H1 (cell line): ENCODE data around the gene TMCC1. TPM values are rescaled to one million over a fixed set of nuclear protein-coding genes. Genes with fewer than 3 reads are reported as not detected.

Experiments
- CTCF ChIA-PET: fragments of 300-600 bp; sonication (Branson Sonifier 250); formaldehyde crosslinking; loops from one replicate; lab custom pipeline; 2021; ENCODE audit not compliant: partially characterized antibody; lab: Charles Lee
- POLR2A ChIA-PET: fragments of 300-600 bp; sonication (Branson Sonifier 250); formaldehyde crosslinking; loops from one replicate; lab custom pipeline; 2021; ENCODE audit warnings: inconsistent platforms; ENCODE audit not compliant: partially characterized antibody; lab: Charles Lee
- DNase-seq, 2 experiments: peaks; one replicate each; pipeline versions ENCODE4 v3.0.0 to v3.0.0-alpha.2; 2010 to 2022; ENCODE audit warnings: low spot score in 2 of 2, low read depth in 1 of 2, mixed read lengths in 1 of 2
- FAIRE-seq: peaks from 2 replicates; lab custom pipeline; 2011; peaks lifted over from hg19 to GRCh38; lab: Jason Lieb, UNC
- H2AFZ ChIP-seq: 2 replicates; pipeline ENCODE4 v1.8.1; 2012; ENCODE audit warnings: low read length, inconsistent platforms
- H2AK5ac ChIP-seq: 2 replicates; pipeline ENCODE4 v1.6.1; 2013; ENCODE audit warnings: low read depth, low read length
- H2BK120ac ChIP-seq: replicated peaks from 2 replicates; pipeline ENCODE3; 2013; ENCODE audit warnings: low read depth, low read length, inconsistent platforms
- H2BK12ac ChIP-seq: 2 replicates; pipeline ENCODE4 v1.6.1; 2013; ENCODE audit warnings: low read depth, low read length
- H2BK15ac ChIP-seq: 2 replicates; pipeline ENCODE4 v1.6.1; 2013; ENCODE audit warnings: low read length
- H2BK20ac ChIP-seq: 2 replicates; pipeline ENCODE4 v1.6.1; 2013; ENCODE audit warnings: low read length
- H2BK5ac ChIP-seq: 2 replicates; pipeline ENCODE4 v1.6.1; 2013; ENCODE audit warnings: low read depth, low read length
- H3K14ac ChIP-seq: 2 replicates; pipeline ENCODE4 v1.6.1; 2013; ENCODE audit warnings: inconsistent platforms; ENCODE audit not compliant: insufficient read length
- H3K18ac ChIP-seq: 2 replicates; pipeline ENCODE4 v1.6.1; 2013; ENCODE audit warnings: low read length; ENCODE audit errors: extremely low read depth
- H3K23ac ChIP-seq: 2 replicates; pipeline ENCODE4 v1.6.1; 2013; ENCODE audit warnings: inconsistent platforms; ENCODE audit not compliant: insufficient read length
- H3K23me2 ChIP-seq: 2 replicates; pipeline ENCODE4 v1.6.1; 2013; ENCODE audit warnings: low read depth, low read length
- H3K27ac ChIP-seq: 2 replicates; pipeline ENCODE4 v1.6.1; 2011; ENCODE audit warnings: low read depth, low read length, inconsistent platforms
- H3K27me3 ChIP-seq, 4 experiments: replicated peaks in 1 of 4; 1 replicate in 1 of 4; 2 replicates in 3 of 4; pipeline versions ENCODE4 v1.6.1 to v1.8.1; 2011 to 2013; ENCODE audit warnings: low read length in 3 of 4, mild to moderate bottlenecking in 3 of 4, inconsistent platforms in 2 of 4, mixed read lengths in 2 of 4, moderate library complexity in 1 of 4; ENCODE audit not compliant: control insufficient read depth in 3 of 4, insufficient read depth in 3 of 4; ENCODE audit errors: extremely low read depth in 1 of 4
- H3K36me3 ChIP-seq, 4 experiments: 2 replicates each; pipeline versions ENCODE4 v1.6.1 to v1.8.1; 2011 to 2013; ENCODE audit warnings: mild to moderate bottlenecking in 4 of 4, low read length in 3 of 4, moderate library complexity in 2 of 4, control low read depth in 1 of 4, inconsistent platforms in 1 of 4; ENCODE audit not compliant: insufficient read depth in 4 of 4, control insufficient read depth in 2 of 4
- H3K4ac ChIP-seq: replicated peaks from 2 replicates; pipeline ENCODE3; 2013; ENCODE audit warnings: low read length, low read depth, mixed read lengths, inconsistent platforms; ENCODE audit not compliant: insufficient read length
- H3K4me1 ChIP-seq, 4 experiments: replicated peaks in 1 of 4; 1 replicate in 1 of 4; 2 replicates in 3 of 4; pipeline versions ENCODE4 v1.6.1 to v1.8.1; 2011 to 2013; ENCODE audit warnings: low read length in 3 of 4, inconsistent platforms in 2 of 4, mixed read lengths in 1 of 4; ENCODE audit not compliant: insufficient read depth in 4 of 4, control insufficient read depth in 3 of 4
- H3K4me2 ChIP-seq, 2 experiments: 2 replicates each; pipeline versions ENCODE4 v1.6.1 to v1.8.1; 2011 to 2013; ENCODE audit warnings: low read depth in 2 of 2, low read length in 2 of 2, control low read depth in 1 of 2, inconsistent platforms in 1 of 2, mild to moderate bottlenecking in 1 of 2; ENCODE audit not compliant: insufficient read depth in 1 of 2
- H3K4me3 ChIP-seq, 4 experiments: fragments of 200-600, 300-600 bp in 1 of 4; sonication (generic), shearing (Covaris generic), sonication (Bioruptor Twin) in 1 of 4; 2 replicates each; pipeline versions ENCODE4 v1.5.1 to v1.8.1; 2011 to 2016; ENCODE audit warnings: low read length in 4 of 4, low read depth in 3 of 4, control low read depth in 2 of 4, inconsistent platforms in 2 of 4, mild to moderate bottlenecking in 2 of 4, mixed read lengths in 1 of 4, moderate library complexity in 1 of 4; ENCODE audit not compliant: insufficient read depth in 2 of 4; ENCODE audit errors: extremely low read depth in 1 of 4
- H3K56ac ChIP-seq: replicated peaks from 2 replicates; pipeline ENCODE3; 2013; ENCODE audit warnings: low read depth, mild to moderate bottlenecking, mixed read lengths, low read length, inconsistent platforms; ENCODE audit not compliant: insufficient read length
- H3K79me1 ChIP-seq: 2 replicates; pipeline ENCODE4 v1.6.1; 2013; ENCODE audit warnings: low read depth, low read length, control low read depth
- H3K79me2 ChIP-seq, 2 experiments: 2 replicates each; pipeline versions ENCODE4 v1.6.1 to v1.8.1; 2012 to 2013; ENCODE audit warnings: low read length in 2 of 2, mild to moderate bottlenecking in 2 of 2, inconsistent platforms in 1 of 2; ENCODE audit not compliant: insufficient read depth in 2 of 2, control insufficient read depth in 1 of 2
- H3K9ac ChIP-seq, 4 experiments: replicated peaks in 1 of 4; 1 replicate in 1 of 4; 2 replicates in 3 of 4; pipeline versions ENCODE4 v1.6.1 to v1.8.1; 2011 to 2013; ENCODE audit warnings: low read depth in 3 of 4, low read length in 3 of 4, control low read depth in 2 of 4, mild to moderate bottlenecking in 2 of 4, moderate library complexity in 2 of 4, inconsistent platforms in 1 of 4; ENCODE audit errors: extremely low read depth in 1 of 4
- H3K9me3 ChIP-seq, 2 experiments: 2 replicates each; pipeline versions ENCODE4 v1.6.1 to v1.8.1; 2012 to 2013; ENCODE audit warnings: mild to moderate bottlenecking in 2 of 2, moderate library complexity in 2 of 2, control low read depth in 1 of 2, inconsistent platforms in 1 of 2, low read depth in 1 of 2, low read length in 1 of 2, mixed read lengths in 1 of 2; ENCODE audit not compliant: insufficient read depth in 2 of 2
- H4K20me1 ChIP-seq, 2 experiments: replicated peaks in 1 of 2; 2 replicates each; pipeline versions ENCODE3 to v1.8.1; 2011 to 2013; ENCODE audit warnings: inconsistent platforms in 2 of 2, low read length in 2 of 2, mild to moderate bottlenecking in 1 of 2; ENCODE audit not compliant: insufficient read depth in 2 of 2, control insufficient read depth in 1 of 2
- H4K5ac ChIP-seq: 2 replicates; pipeline ENCODE4 v1.6.1; 2013; ENCODE audit warnings: low read length, low read depth, mixed read lengths, inconsistent platforms; ENCODE audit not compliant: insufficient read length
- H4K8ac ChIP-seq: 2 replicates; pipeline ENCODE4 v1.8.0; 2013; ENCODE audit warnings: mild to moderate bottlenecking, moderate library complexity, low read length, inconsistent platforms; ENCODE audit not compliant: insufficient read depth; ENCODE audit errors: extremely low read depth
- H4K91ac ChIP-seq: replicated peaks from 2 replicates; pipeline ENCODE3; 2013; ENCODE audit warnings: low read length, mixed read lengths, inconsistent platforms; ENCODE audit not compliant: insufficient read length
- CHD2 ChIP-seq: IDR thresholded peaks from 2 replicates; pipeline ENCODE4 v1.6.1; 2012; ENCODE audit warnings: low read length, improper control_type of control experiment
- RAD21 ChIP-seq, 2 experiments: IDR thresholded peaks in 1 of 2; conservative IDR thresholded peaks in 1 of 2; 2 replicates each; pipeline ENCODE4 v1.6.1; 2011; ENCODE audit warnings: low read depth in 2 of 2, low read length in 2 of 2, improper control_type of control experiment in 1 of 2, inconsistent platforms in 1 of 2, mild to moderate bottlenecking in 1 of 2, moderate library complexity in 1 of 2
- polyA plus RNA-seq, 7 experiments: library from polyadenylated mRNA; depleted of rRNA in 3 of 7; stranded (reverse) in 5 of 7; unstranded in 2 of 7; fragments of >200 nt in 5 of 7; fragments of 200-250 nt in 2 of 7; gene quantifications; 1 replicate in 5 of 7; 2 replicates in 1 of 7; 4 replicates in 1 of 7; pipeline versions ENCODE4 v1.2.1 to v1.2.3, GENCODE V29; 2011 to 2013; ENCODE audit warnings: missing spikeins in 2 of 7, mixed read lengths in 2 of 7
- total RNA-seq: library from RNA; stranded (reverse); fragmentation: NEBNext Ultra II Directional; extraction: Animal tissue kit (Norgen Biotek cat#: 25700); gene quantifications from 2 replicates; pipeline ENCODE4 v1.2.1, GENCODE V29; 2021
- TF ChIP-seq, protein P1 (sequence below), 3 experiments: IDR thresholded peaks; 1 replicate in 2 of 3; 2 replicates in 1 of 3; pipeline versions ENCODE4 v1.5.1 to v1.6.1; 2011; ENCODE audit warnings: low read length in 3 of 3, mild to moderate bottlenecking in 3 of 3, inconsistent platforms in 2 of 3, low read depth in 1 of 3, moderate library complexity in 1 of 3; ENCODE audit not compliant: insufficient read depth in 1 of 3; ENCODE audit errors: control extremely low read depth in 1 of 3

The TMCC1 gene
- total and polyA plus RNA-seq, 2 of the 8 experiments (the other 6 are each of a cell fraction or from before 2014, with no cell fraction given), result 10.4 to 27.1 TPM

- Histone ChIP-seq H2BK5ac (no peak overlapping the region), H3K36me3 (no peaks in the 10 kb centered on the region), H3K79me1 (peaks cover 5% of the 10 kb centered on the region; the same call in 1 of the 2 replicates), H4K5ac (no peak overlapping the region), H3K9me3 (no peaks in the 10 kb centered on the region), H2BK12ac (no peak overlapping the region), H2BK15ac (no peak overlapping the region), H4K8ac (no peak overlapping the region), H3K14ac (no peak overlapping the region), H4K91ac (no peak overlapping the region), H2AK5ac (no peak overlapping the region), H3K4me1 (no peaks in the 10 kb centered on the region), H3K18ac (no peak overlapping the region), H3K4ac (no peak overlapping the region), H2BK20ac (no peak overlapping the region), H3K9ac (no peak overlapping the region), H3K79me2 (peaks cover 0 to 7% of the 10 kb centered on the region in 2 experiments; a peak in 1 of 4 replicates), H3K4me2 (no peak overlapping the region), H4K20me1 (peaks cover 0 to 2% of the 10 kb centered on the region in 2 experiments), H3K23me2 (no peaks in the 10 kb centered on the region), H3K23ac (no peak overlapping the region), H3K27me3 (no peaks in the 10 kb centered on the region)
- FAIRE-seq (peak; percentile 87), DNase-seq (no peak)
- CTCF ChIA-PET, result interaction anchor here (0.6 to 9.8 kb wide), 19 partner anchors 12 to 343 kb away, joined by 3 to 149 read pairs (median 3); no protein-coding TSS in a partner anchor
- TF ChIP-seq, protein P1, sequence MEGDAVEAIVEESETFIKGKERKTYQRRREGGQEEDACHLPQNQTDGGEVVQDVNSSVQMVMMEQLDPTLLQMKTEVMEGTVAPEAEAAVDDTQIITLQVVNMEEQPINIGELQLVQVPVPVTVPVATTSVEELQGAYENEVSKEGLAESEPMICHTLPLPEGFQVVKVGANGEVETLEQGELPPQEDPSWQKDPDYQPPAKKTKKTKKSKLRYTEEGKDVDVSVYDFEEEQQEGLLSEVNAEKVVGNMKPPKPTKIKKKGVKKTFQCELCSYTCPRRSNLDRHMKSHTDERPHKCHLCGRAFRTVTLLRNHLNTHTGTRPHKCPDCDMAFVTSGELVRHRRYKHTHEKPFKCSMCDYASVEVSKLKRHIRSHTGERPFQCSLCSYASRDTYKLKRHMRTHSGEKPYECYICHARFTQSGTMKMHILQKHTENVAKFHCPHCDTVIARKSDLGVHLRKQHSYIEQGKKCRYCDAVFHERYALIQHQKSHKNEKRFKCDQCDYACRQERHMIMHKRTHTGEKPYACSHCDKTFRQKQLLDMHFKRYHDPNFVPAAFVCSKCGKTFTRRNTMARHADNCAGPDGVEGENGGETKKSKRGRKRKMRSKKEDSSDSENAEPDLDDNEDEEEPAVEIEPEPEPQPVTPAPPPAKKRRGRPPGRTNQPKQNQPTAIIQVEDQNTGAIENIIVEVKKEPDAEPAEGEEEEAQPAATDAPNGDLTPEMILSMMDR (IDR thresholded peaks at IDR 0.05; ENCODE audit: control extremely low read depth in 1 of 3, insufficient read depth in 1 of 3, low read depth in 1 of 3, low read length in 3 of 3), result peak in 2 of 3 experiments; percentile 67 to 73; a peak in 3 of 4 replicates
- TF ChIP-seq RAD21 (IDR thresholded peaks at IDR 0.05 in 1 of 2, conservative IDR thresholded peaks at IDR 0.05 in 1 of 2; ENCODE audit: low read depth in 2 of 2, low read length in 2 of 2) (peak; percentile 89 to 92), CHD2 (no peak)
- TF ChIP-seq, all 59 proteins: peak for 2
- H2BK120ac ChIP-seq, result no peak overlapping the region
- no peak overlapping the region for H3K4me3 ChIP-seq
- no peak overlapping the region for H3K56ac ChIP-seq
- H2AFZ ChIP-seq, result no peak overlapping the region
- POLR2A ChIA-PET, result interaction anchor here (0.9 kb wide), 1 partner anchor 201 kb away, joined by 3 read pairs; no protein-coding TSS in a partner anchor
- H3K27ac ChIP-seq, result no peak overlapping the region
These were observed 63.9 kb downstream of the TMCC1 start for GRCh38 chr3:129829640-129830039.
